Fibroblast of lung (primary cell): ENCODE data around the gene HUNK. TPM values are rescaled to one million over a fixed set of nuclear protein-coding genes. Genes with fewer than 3 reads are reported as not detected.

Source experiments
- DNase-seq, 2 donors: peaks; one replicate each; pipeline versions ENCODE4 v3.0.0 to v3.0.0-alpha.2; 2010; ENCODE audit warnings: low read depth in 2 of 2
- H2AFZ ChIP-seq: 2 replicates; pipeline ENCODE4 v1.5.1; 2012; ENCODE audit warnings: low read length, control low read depth, inconsistent platforms
- H3K27ac ChIP-seq: 2 replicates; pipeline ENCODE4 v1.5.1; 2011; ENCODE audit warnings: low read length, control low read depth; ENCODE audit not compliant: insufficient read depth
- H3K27me3 ChIP-seq: 2 replicates; pipeline ENCODE4 v1.5.1; 2011; ENCODE audit warnings: mild to moderate bottlenecking, low read length; ENCODE audit not compliant: control insufficient read depth, insufficient read depth
- H3K36me3 ChIP-seq: 2 replicates; pipeline ENCODE4 v1.5.1; 2011; ENCODE audit warnings: low read length; ENCODE audit not compliant: control insufficient read depth, insufficient read depth
- H3K4me1 ChIP-seq: 2 replicates; pipeline ENCODE4 v1.5.1; 2011; ENCODE audit warnings: low read length; ENCODE audit not compliant: control insufficient read depth, insufficient read depth; ENCODE audit errors: extremely low read depth
- H3K4me2 ChIP-seq: 2 replicates; pipeline ENCODE4 v1.5.1; 2011; ENCODE audit warnings: low read length, control low read depth; ENCODE audit not compliant: insufficient read depth; ENCODE audit errors: extremely low read depth
- H3K4me3 ChIP-seq, 4 experiments: fragments of 200-600 bp in 1 of 4; sonication (generic) in 1 of 4; replicated peaks in 1 of 4; 2 replicates each; pipeline ENCODE4 v1.5.1; 2011 to 2016; ENCODE audit warnings: low read length in 4 of 4, low read depth in 3 of 4, mild to moderate bottlenecking in 3 of 4, control low read depth in 2 of 4, inconsistent platforms in 1 of 4, mixed read lengths in 1 of 4; ENCODE audit not compliant: insufficient read depth in 1 of 4; ENCODE audit errors: control extremely low read depth in 1 of 4
- H3K79me2 ChIP-seq: 2 replicates; pipeline ENCODE4 v1.5.1; 2012; ENCODE audit warnings: mild to moderate bottlenecking, low read length, inconsistent platforms; ENCODE audit not compliant: control insufficient read depth, insufficient read depth
- H3K9ac ChIP-seq: 2 replicates; pipeline ENCODE4 v1.5.1; 2011; ENCODE audit warnings: mild to moderate bottlenecking, low read length, control low read depth; ENCODE audit not compliant: insufficient read depth
- H3K9me3 ChIP-seq: 2 replicates; pipeline ENCODE4 v1.5.1; 2012; ENCODE audit warnings: low read depth, low read length; ENCODE audit not compliant: control insufficient read depth, insufficient read depth
- H4K20me1 ChIP-seq: 2 replicates; pipeline ENCODE4 v1.5.1; 2011; ENCODE audit warnings: low read length; ENCODE audit not compliant: control insufficient read depth, insufficient read depth; ENCODE audit errors: extremely low read depth
- CTCF ChIP-seq, 2 donors: IDR thresholded peaks in 1 of 2; conservative IDR thresholded peaks in 1 of 2; 1 replicate in 1 of 2; 2 replicates in 1 of 2; pipeline ENCODE4 v1.5.1; 2011 to 2012; ENCODE audit warnings: low read length in 2 of 2, control low read depth in 1 of 2, inconsistent platforms in 1 of 2, low read depth in 1 of 2, mild to moderate bottlenecking in 1 of 2
- EZH2 ChIP-seq: IDR thresholded peaks from 2 replicates; pipeline ENCODE4 v1.5.1; 2012; ENCODE audit warnings: low read length, control low read depth, mild to moderate bottlenecking; ENCODE audit errors: missing control alignments
- polyA plus RNA-seq, 2 donors: library from polyadenylated mRNA; depleted of rRNA in 1 of 2; stranded (reverse) in 1 of 2; unstranded in 1 of 2; fragments of >200 nt; gene quantifications; 2 replicates each; pipeline ENCODE4 v1.2.1, GENCODE V29; 2011 to 2012; ENCODE audit warnings: missing spikeins in 1 of 2
- total RNA-seq: library from RNA; depleted of rRNA; stranded (reverse); fragments of >200 nt; gene quantifications from 2 replicates; pipeline ENCODE4 v1.2.1, GENCODE V29; 2014

The HUNK gene
- total and polyA plus RNA-seq, 2 donors (not counting 1 experiment from before 2014, with no cell fraction given): 0.09 to 0.33 TPM

- no peaks in the 10 kb centered on the region for H4K20me1 ChIP-seq
- H3K9me3 ChIP-seq: no peaks in the 10 kb centered on the region
- no peak overlapping the region for H3K4me3 ChIP-seq
- H3K4me2 ChIP-seq: no peak overlapping the region
- H3K36me3 ChIP-seq: no peaks in the 10 kb centered on the region
- H3K27ac ChIP-seq: no peak overlapping the region
- no peak for DNase-seq
- H3K79me2 ChIP-seq: no peaks in the 10 kb centered on the region
- no peaks in the 10 kb centered on the region for H3K4me1 ChIP-seq
- H3K9ac ChIP-seq: no peak overlapping the region
- H3K27me3 ChIP-seq: no peaks in the 10 kb centered on the region
- no peak overlapping the region for H2AFZ ChIP-seq
- no peak for TF ChIP-seq CTCF (conservative IDR thresholded peaks at IDR 0.05 in 1 of 2, IDR thresholded peaks at IDR 0.05 in 1 of 2; ENCODE audit: low read depth in 1 of 2, low read length in 2 of 2)
- TF ChIP-seq EZH2: no peak
Measured at GRCh38 chr21:31847761-31848160, 25.1 kb upstream of the HUNK start.

- H3K9me3 ChIP-seq: no peaks in the 10 kb centered on the region
- no peak overlapping the region for H3K27ac ChIP-seq
- no peak overlapping the region for H3K4me2 ChIP-seq
- H3K27me3 ChIP-seq: no peaks in the 10 kb centered on the region
- H3K4me1 ChIP-seq: no peaks in the 10 kb centered on the region
- TF ChIP-seq CTCF (conservative IDR thresholded peaks at IDR 0.05 in 1 of 2, IDR thresholded peaks at IDR 0.05 in 1 of 2; ENCODE audit: low read depth in 1 of 2, low read length in 2 of 2): no peak
- TF ChIP-seq EZH2: no peak
- DNase-seq: no peak
- H3K9ac ChIP-seq: no peak overlapping the region
- H2AFZ ChIP-seq: no peak overlapping the region
- no peaks in the 10 kb centered on the region for H3K36me3 ChIP-seq
- no peaks in the 10 kb centered on the region for H4K20me1 ChIP-seq
- no peaks in the 10 kb centered on the region for H3K79me2 ChIP-seq
- H3K4me3 ChIP-seq: no peak overlapping the region
Measured at GRCh38 chr21:31848326-31848985, 24.4 kb upstream of the HUNK start.

GRCh38 chr21:31850886-31851285 is 21.9 kb upstream of the HUNK start:
- H3K9ac ChIP-seq: no peak overlapping the region
- no peaks in the 10 kb centered on the region for H3K27me3 ChIP-seq
- H3K36me3 ChIP-seq: no peaks in the 10 kb centered on the region
- H3K79me2 ChIP-seq: no peaks in the 10 kb centered on the region
- TF ChIP-seq CTCF (conservative IDR thresholded peaks at IDR 0.05 in 1 of 2, IDR thresholded peaks at IDR 0.05 in 1 of 2; ENCODE audit: low read depth in 1 of 2, low read length in 2 of 2) (no peak), EZH2 (no peak)
- no peak overlapping the region for H3K4me3 ChIP-seq
- no peaks in the 10 kb centered on the region for H4K20me1 ChIP-seq
- H3K9me3 ChIP-seq: no peaks in the 10 kb centered on the region
- no peak overlapping the region for H2AFZ ChIP-seq
- DNase-seq: no peak
- no peaks in the 10 kb centered on the region for H3K4me1 ChIP-seq
- H3K4me2 ChIP-seq: no peak overlapping the region
- H3K27ac ChIP-seq: no peak overlapping the region
